H1 (cell line): Measurements from ENCODE around the gene CLMP. TPM values are rescaled to one million over a fixed set of nuclear protein-coding genes. Genes with fewer than 3 reads are reported as not detected.
A peak's percentile ranks its signal among the peaks of the same experiment; 100 is the strongest.

Experiments used
- TAF7 ChIP-seq: optimal IDR thresholded peaks from 2 replicates; pipeline ENCODE3; 2011; ENCODE audit warnings: low read depth, mild to moderate bottlenecking, inconsistent platforms, low read length, moderate library complexity, borderline replicate concordance
- polyA plus RNA-seq, 7 experiments: library from polyadenylated mRNA; depleted of rRNA in 3 of 7; stranded (reverse) in 5 of 7; unstranded in 2 of 7; fragments of >200 nt in 5 of 7; fragments of 200-250 nt in 2 of 7; gene quantifications; 1 replicate in 5 of 7; 2 replicates in 1 of 7; 4 replicates in 1 of 7; pipeline versions ENCODE4 v1.2.1 to v1.2.3, GENCODE V29; 2011 to 2013; ENCODE audit warnings: missing spikeins in 2 of 7, mixed read lengths in 2 of 7
- total RNA-seq: library from RNA; stranded (reverse); fragmentation: NEBNext Ultra II Directional; extraction: Animal tissue kit (Norgen Biotek cat#: 25700); gene quantifications from 2 replicates; pipeline ENCODE4 v1.2.1, GENCODE V29; 2021
- TF ChIP-seq, protein P1 (sequence below): fragments of 300-600 bp; sonication (generic); IDR thresholded peaks from 2 replicates; pipeline ENCODE4 v1.7.1; 2012; ENCODE audit warnings: low read length, moderate library complexity, mild to moderate bottlenecking, inconsistent platforms; ENCODE audit not compliant: insufficient replicate concordance

Gene CLMP
- total and polyA plus RNA-seq, 2 of the 8 experiments (the other 6 are each of a cell fraction or from before 2014, with no cell fraction given) = 9.9 to 24.1 TPM

DNA sequence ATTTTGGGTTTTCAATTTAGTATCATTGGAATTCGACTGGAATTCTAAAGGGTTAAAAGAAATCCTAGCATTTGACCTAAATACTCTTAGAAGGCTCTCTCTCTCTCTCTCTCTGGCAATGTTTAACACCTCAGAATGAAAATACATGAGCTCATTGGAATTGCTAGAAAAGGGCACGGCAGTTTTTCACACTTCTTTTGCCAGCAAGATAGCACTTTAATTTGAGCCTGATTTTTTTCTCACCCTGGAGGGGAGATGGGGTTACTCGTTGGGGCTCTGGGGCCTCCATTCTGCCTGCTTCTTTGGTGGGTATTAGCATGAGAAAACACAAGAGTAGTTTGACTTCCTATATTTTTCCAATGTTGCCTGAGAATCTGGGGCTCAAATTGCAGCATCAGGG lies 22.8 kb upstream of the CLMP start (continued):
- TF ChIP-seq, protein P1, sequence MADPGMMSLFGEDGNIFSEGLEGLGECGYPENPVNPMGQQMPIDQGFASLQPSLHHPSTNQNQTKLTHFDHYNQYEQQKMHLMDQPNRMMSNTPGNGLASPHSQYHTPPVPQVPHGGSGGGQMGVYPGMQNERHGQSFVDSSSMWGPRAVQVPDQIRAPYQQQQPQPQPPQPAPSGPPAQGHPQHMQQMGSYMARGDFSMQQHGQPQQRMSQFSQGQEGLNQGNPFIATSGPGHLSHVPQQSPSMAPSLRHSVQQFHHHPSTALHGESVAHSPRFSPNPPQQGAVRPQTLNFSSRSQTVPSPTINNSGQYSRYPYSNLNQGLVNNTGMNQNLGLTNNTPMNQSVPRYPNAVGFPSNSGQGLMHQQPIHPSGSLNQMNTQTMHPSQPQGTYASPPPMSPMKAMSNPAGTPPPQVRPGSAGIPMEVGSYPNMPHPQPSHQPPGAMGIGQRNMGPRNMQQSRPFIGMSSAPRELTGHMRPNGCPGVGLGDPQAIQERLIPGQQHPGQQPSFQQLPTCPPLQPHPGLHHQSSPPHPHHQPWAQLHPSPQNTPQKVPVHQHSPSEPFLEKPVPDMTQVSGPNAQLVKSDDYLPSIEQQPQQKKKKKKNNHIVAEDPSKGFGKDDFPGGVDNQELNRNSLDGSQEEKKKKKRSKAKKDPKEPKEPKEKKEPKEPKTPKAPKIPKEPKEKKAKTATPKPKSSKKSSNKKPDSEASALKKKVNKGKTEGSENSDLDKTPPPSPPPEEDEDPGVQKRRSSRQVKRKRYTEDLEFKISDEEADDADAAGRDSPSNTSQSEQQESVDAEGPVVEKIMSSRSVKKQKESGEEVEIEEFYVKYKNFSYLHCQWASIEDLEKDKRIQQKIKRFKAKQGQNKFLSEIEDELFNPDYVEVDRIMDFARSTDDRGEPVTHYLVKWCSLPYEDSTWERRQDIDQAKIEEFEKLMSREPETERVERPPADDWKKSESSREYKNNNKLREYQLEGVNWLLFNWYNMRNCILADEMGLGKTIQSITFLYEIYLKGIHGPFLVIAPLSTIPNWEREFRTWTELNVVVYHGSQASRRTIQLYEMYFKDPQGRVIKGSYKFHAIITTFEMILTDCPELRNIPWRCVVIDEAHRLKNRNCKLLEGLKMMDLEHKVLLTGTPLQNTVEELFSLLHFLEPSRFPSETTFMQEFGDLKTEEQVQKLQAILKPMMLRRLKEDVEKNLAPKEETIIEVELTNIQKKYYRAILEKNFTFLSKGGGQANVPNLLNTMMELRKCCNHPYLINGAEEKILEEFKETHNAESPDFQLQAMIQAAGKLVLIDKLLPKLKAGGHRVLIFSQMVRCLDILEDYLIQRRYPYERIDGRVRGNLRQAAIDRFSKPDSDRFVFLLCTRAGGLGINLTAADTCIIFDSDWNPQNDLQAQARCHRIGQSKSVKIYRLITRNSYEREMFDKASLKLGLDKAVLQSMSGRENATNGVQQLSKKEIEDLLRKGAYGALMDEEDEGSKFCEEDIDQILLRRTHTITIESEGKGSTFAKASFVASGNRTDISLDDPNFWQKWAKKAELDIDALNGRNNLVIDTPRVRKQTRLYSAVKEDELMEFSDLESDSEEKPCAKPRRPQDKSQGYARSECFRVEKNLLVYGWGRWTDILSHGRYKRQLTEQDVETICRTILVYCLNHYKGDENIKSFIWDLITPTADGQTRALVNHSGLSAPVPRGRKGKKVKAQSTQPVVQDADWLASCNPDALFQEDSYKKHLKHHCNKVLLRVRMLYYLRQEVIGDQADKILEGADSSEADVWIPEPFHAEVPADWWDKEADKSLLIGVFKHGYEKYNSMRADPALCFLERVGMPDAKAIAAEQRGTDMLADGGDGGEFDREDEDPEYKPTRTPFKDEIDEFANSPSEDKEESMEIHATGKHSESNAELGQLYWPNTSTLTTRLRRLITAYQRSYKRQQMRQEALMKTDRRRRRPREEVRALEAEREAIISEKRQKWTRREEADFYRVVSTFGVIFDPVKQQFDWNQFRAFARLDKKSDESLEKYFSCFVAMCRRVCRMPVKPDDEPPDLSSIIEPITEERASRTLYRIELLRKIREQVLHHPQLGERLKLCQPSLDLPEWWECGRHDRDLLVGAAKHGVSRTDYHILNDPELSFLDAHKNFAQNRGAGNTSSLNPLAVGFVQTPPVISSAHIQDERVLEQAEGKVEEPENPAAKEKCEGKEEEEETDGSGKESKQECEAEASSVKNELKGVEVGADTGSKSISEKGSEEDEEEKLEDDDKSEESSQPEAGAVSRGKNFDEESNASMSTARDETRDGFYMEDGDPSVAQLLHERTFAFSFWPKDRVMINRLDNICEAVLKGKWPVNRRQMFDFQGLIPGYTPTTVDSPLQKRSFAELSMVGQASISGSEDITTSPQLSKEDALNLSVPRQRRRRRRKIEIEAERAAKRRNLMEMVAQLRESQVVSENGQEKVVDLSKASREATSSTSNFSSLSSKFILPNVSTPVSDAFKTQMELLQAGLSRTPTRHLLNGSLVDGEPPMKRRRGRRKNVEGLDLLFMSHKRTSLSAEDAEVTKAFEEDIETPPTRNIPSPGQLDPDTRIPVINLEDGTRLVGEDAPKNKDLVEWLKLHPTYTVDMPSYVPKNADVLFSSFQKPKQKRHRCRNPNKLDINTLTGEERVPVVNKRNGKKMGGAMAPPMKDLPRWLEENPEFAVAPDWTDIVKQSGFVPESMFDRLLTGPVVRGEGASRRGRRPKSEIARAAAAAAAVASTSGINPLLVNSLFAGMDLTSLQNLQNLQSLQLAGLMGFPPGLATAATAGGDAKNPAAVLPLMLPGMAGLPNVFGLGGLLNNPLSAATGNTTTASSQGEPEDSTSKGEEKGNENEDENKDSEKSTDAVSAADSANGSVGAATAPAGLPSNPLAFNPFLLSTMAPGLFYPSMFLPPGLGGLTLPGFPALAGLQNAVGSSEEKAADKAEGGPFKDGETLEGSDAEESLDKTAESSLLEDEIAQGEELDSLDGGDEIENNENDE = peak; percentile 29
- TF ChIP-seq TAF7 = no peak
